Endothelial cell of umbilical vein (primary cell): ENCODE results near the gene ADGRG1. TPM values are rescaled to one million over a fixed set of nuclear protein-coding genes. Genes with fewer than 3 reads are reported as not detected.

ENCODE experiments used
- BruUV-seq: library from RNA; stranded (reverse); fragments of 400-500 nt; replicated peaks from 2 replicates; lab custom pipeline; 2021; lab: Mats Ljungman, UMichigan
- CTCF ChIA-PET: fragments of 300-600, 350-600 bp; sonication (Branson Sonifier 250); formaldehyde crosslinking; loops from one replicate; lab custom pipeline; 2021; ENCODE audit warnings: antibody characterized with exemption, inconsistent platforms; lab: Charles Lee
- POLR2A ChIA-PET: fragments of 300-600, 350-600 bp; sonication (Branson Sonifier 250); formaldehyde crosslinking; loops from one replicate; lab custom pipeline; 2021; ENCODE audit warnings: antibody characterized with exemption, inconsistent platforms; lab: Charles Lee
- DNase-seq: peaks from one replicate; pipeline ENCODE4 v3.0.0-alpha.2; 2011; ENCODE audit warnings: low read depth, low spot score
- FAIRE-seq: peaks from 2 replicates; lab custom pipeline; 2011; peaks lifted over from hg19 to GRCh38; lab: Jason Lieb, UNC
- H2AFZ ChIP-seq: 2 replicates; pipeline ENCODE4 v1.6.0; 2012; ENCODE audit warnings: low read depth, low read length, control low read depth, inconsistent platforms
- H3K27ac ChIP-seq: 2 replicates; pipeline ENCODE4 v1.5.1; 2011; ENCODE audit warnings: low read depth, mild to moderate bottlenecking, control low read depth, low read length, moderate library complexity; ENCODE audit not compliant: insufficient read depth
- H3K27me3 ChIP-seq, 2 experiments: 2 replicates each; pipeline versions ENCODE4 v1.6.0 to v1.6.1; 2011; ENCODE audit warnings: low read length in 2 of 2, mixed read lengths in 1 of 2; ENCODE audit not compliant: control insufficient read depth in 2 of 2, insufficient read depth in 2 of 2
- H3K36me3 ChIP-seq, 2 experiments: 2 replicates in 1 of 2; 3 replicates in 1 of 2; pipeline ENCODE4 v1.5.1; 2011; ENCODE audit warnings: low read length in 2 of 2, mild to moderate bottlenecking in 1 of 2, moderate library complexity in 1 of 2; ENCODE audit not compliant: control insufficient read depth in 2 of 2, insufficient read depth in 2 of 2; ENCODE audit errors: extremely low read depth in 1 of 2
- H3K4me1 ChIP-seq: 3 replicates; pipeline ENCODE4 v1.5.1; 2011; ENCODE audit warnings: mild to moderate bottlenecking, low read length; ENCODE audit not compliant: control insufficient read depth, insufficient read depth; ENCODE audit errors: extremely low read depth
- H3K4me2 ChIP-seq: 2 replicates; pipeline ENCODE4 v1.6.1; 2011; ENCODE audit warnings: low read length, control low read depth, mixed read lengths; ENCODE audit not compliant: insufficient read depth
- H3K4me3 ChIP-seq, 3 experiments: fragments of 200-600 bp in 1 of 3; sonication (generic), shearing (Covaris generic) in 1 of 3; replicated peaks in 1 of 3; 2 replicates each; pipeline ENCODE4 v1.5.1; 2011 to 2016; ENCODE audit warnings: control low read depth in 3 of 3, low read length in 3 of 3, mild to moderate bottlenecking in 2 of 3, inconsistent platforms in 1 of 3, low read depth in 1 of 3, moderate library complexity in 1 of 3; ENCODE audit not compliant: insufficient read depth in 1 of 3
- H3K79me2 ChIP-seq: 2 replicates; pipeline ENCODE4 v1.6.0; 2012; ENCODE audit warnings: low read length, inconsistent platforms; ENCODE audit not compliant: control insufficient read depth, insufficient read depth
- H3K9ac ChIP-seq: replicated peaks from 2 replicates; pipeline ENCODE3; 2011; ENCODE audit warnings: low read length, control low read depth; ENCODE audit not compliant: insufficient read depth; ENCODE audit errors: extremely low read depth
- H3K9me1 ChIP-seq: replicated peaks from 3 replicates; pipeline ENCODE4 v1.6.0; 2011; ENCODE audit warnings: mild to moderate bottlenecking, low read length; ENCODE audit not compliant: control insufficient read depth, insufficient read depth; ENCODE audit errors: extremely low read depth
- H3K9me3 ChIP-seq: replicated peaks from 2 replicates; pipeline ENCODE4 v1.5.1; 2012; ENCODE audit warnings: low read length, inconsistent platforms; ENCODE audit not compliant: control insufficient read depth, insufficient read depth
- H4K20me1 ChIP-seq: replicated peaks from 2 replicates; pipeline ENCODE3; 2011; ENCODE audit warnings: mild to moderate bottlenecking, low read length; ENCODE audit not compliant: control insufficient read depth, insufficient read depth; ENCODE audit errors: extremely low read depth
- EZH2 ChIP-seq: IDR thresholded peaks from 2 replicates; pipeline ENCODE4 v1.6.1; 2012; ENCODE audit warnings: borderline replicate concordance, low read depth, mild to moderate bottlenecking, moderate library complexity, low read length, inconsistent platforms; ENCODE audit not compliant: severe bottlenecking
- FOS ChIP-seq: IDR thresholded peaks from 2 replicates; pipeline ENCODE4 v1.6.1; 2011; ENCODE audit warnings: mild to moderate bottlenecking, low read length, moderate library complexity, borderline replicate concordance; ENCODE audit not compliant: insufficient read depth
- GATA2 ChIP-seq: IDR thresholded peaks from 2 replicates; pipeline ENCODE4 v1.7.0; 2011; ENCODE audit warnings: low read depth, mild to moderate bottlenecking, moderate library complexity, mixed read lengths, low read length; ENCODE audit not compliant: insufficient read length, insufficient read depth
- JUN ChIP-seq: IDR thresholded peaks from 2 replicates; pipeline ENCODE4 v1.6.1; 2011; ENCODE audit warnings: borderline replicate concordance, low read depth; ENCODE audit not compliant: insufficient read length, insufficient read depth
- MYC ChIP-seq: IDR thresholded peaks from one replicate; pipeline ENCODE4 v1.6.1; 2011; ENCODE audit warnings: mild to moderate bottlenecking, low read depth, low read length
- POLR2A ChIP-seq: IDR thresholded peaks from 2 replicates; pipeline ENCODE4 v1.6.1; 2012; ENCODE audit warnings: low read depth, mild to moderate bottlenecking, control low read depth, low read length
- POLR2AphosphoS5 ChIP-seq: IDR thresholded peaks from 2 replicates; pipeline ENCODE4 v1.6.1; 2012; ENCODE audit warnings: low read depth, mild to moderate bottlenecking, control low read depth, low read length, moderate library complexity; ENCODE audit not compliant: insufficient read depth
- dilution Hi-C: fragments of 300-500 bp; cut with MboI; formaldehyde crosslinking; loops from one replicate; pipeline ENCODE4 v1.15.0; 2019; ENCODE audit warnings: low sequenced_read_pairs; ENCODE audit not compliant: extremely low pct_ligation_motif_present
- intact Hi-C: fragments of 100-400 bp; cut with micrococcal nuclease; formaldehyde crosslinking; loops from one replicate; pipeline ENCODE4 v1.10.0; 2022
- polyA plus RNA-seq, 4 experiments: library from polyadenylated mRNA; depleted of rRNA in 3 of 4; stranded (reverse) in 3 of 4; unstranded in 1 of 4; fragments of >200 nt; gene quantifications; 2 replicates each; pipeline versions ENCODE4 v1.2.1 to v1.2.3, GENCODE V29; 2011 to 2012; ENCODE audit warnings: missing spikeins in 1 of 4
- total RNA-seq: library from RNA; stranded (reverse); gene quantifications from 2 replicates; pipeline ENCODE4 v1.2.3, GENCODE V29; 2021
- TF ChIP-seq, protein P1 (sequence below), 2 donors: IDR thresholded peaks; 1 replicate in 1 of 2; 2 replicates in 1 of 2; pipeline ENCODE4 v1.5.1; 2011; ENCODE audit warnings: low read length in 2 of 2, mild to moderate bottlenecking in 2 of 2, moderate library complexity in 2 of 2, control low read depth in 1 of 2, inconsistent platforms in 1 of 2, low read depth in 1 of 2; ENCODE audit not compliant: insufficient read depth in 1 of 2; ENCODE audit errors: extremely low read depth in 1 of 2
- TF ChIP-seq, protein P2 (sequence below): IDR thresholded peaks from 2 replicates; pipeline ENCODE4 v1.6.1; 2011; ENCODE audit not compliant: insufficient read depth, insufficient read length

Gene ADGRG1
- total and polyA plus RNA-seq, 2 donors (not counting 3 experiments of a cell fraction or from before 2014, with no cell fraction given): 45.6 to 92.5 TPM

DNA sequence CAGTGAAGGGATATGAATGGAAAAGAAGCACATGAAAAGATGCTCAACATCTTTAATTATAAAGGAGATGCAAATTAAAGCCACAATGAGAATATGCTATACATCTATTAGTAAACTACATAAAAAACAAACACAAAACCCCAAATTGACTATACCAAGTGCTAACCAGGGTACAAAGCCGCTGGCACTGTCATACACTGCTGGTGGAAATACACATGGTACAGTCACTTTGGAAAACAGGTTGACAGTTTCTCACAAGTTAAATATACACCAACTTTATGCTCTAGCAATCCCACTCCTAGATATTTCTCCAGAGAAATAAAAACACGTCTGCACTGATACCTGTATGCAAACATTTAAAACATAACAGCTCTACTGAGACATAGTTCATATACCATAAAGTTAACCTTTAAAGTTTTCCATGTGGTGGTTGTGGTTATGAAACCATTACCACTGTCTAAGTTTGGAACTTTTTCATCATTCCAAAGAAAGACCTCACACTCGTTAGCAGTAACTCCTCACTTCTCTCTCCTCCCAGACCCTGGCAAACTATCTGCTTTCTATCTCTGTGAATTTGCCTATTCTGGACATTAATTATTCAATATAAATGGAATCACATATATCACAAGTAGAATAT lies 43.3 kb upstream of the ADGRG1 start:
- FAIRE-seq (no peak), DNase-seq (no peak)
- intact Hi-C loops: no loop called here
- Histone ChIP-seq H3K4me1 (peaks cover under 1% of the 10 kb centered on the region), H2AFZ (no peak overlapping the region), H3K36me3 (no peaks in the 10 kb centered on the region), H4K20me1 (no peaks in the 10 kb centered on the region), H3K79me2 (no peaks in the 10 kb centered on the region), H3K9me1 (no peaks in the 10 kb centered on the region), H3K4me2 (no peak overlapping the region), H3K9me3 (no peaks in the 10 kb centered on the region), H3K27me3 (no peaks in the 10 kb centered on the region), H3K27ac (no peak overlapping the region), H3K4me3 (no peak overlapping the region), H3K9ac (no peak overlapping the region)
- TF ChIP-seq POLR2A (no peak), EZH2 (no peak), GATA2 (no peak), MYC (no peak), FOS (no peak), POLR2AphosphoS5 (no peak), JUN (no peak)
- TF ChIP-seq, protein P1, sequence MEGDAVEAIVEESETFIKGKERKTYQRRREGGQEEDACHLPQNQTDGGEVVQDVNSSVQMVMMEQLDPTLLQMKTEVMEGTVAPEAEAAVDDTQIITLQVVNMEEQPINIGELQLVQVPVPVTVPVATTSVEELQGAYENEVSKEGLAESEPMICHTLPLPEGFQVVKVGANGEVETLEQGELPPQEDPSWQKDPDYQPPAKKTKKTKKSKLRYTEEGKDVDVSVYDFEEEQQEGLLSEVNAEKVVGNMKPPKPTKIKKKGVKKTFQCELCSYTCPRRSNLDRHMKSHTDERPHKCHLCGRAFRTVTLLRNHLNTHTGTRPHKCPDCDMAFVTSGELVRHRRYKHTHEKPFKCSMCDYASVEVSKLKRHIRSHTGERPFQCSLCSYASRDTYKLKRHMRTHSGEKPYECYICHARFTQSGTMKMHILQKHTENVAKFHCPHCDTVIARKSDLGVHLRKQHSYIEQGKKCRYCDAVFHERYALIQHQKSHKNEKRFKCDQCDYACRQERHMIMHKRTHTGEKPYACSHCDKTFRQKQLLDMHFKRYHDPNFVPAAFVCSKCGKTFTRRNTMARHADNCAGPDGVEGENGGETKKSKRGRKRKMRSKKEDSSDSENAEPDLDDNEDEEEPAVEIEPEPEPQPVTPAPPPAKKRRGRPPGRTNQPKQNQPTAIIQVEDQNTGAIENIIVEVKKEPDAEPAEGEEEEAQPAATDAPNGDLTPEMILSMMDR (IDR thresholded peaks at IDR 0.05; ENCODE audit: extremely low read depth in 1 of 2, insufficient read depth in 1 of 2, low read depth in 1 of 2, low read length in 2 of 2): no peak
- TF ChIP-seq, protein P2, sequence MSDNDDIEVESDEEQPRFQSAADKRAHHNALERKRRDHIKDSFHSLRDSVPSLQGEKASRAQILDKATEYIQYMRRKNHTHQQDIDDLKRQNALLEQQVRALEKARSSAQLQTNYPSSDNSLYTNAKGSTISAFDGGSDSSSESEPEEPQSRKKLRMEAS: no peak
- ChIA-PET CTCF (interaction anchor here (0.7 to 3.7 kb wide), 4 partner anchors 9 to 179 kb away, joined by 4 to 18 read pairs (median 4); no protein-coding TSS in a partner anchor), POLR2A (no interaction called here)
- no TSS peak for BruUV-seq
- dilution Hi-C loops: no loop called here
